Gastroesophageal sphincter (tissue), 4 donors: ENCODE measurements around the gene GLI2. TPM values are rescaled to one million over a fixed set of nuclear protein-coding genes. Genes with fewer than 3 reads are reported as not detected.
A peak's percentile ranks its signal among the peaks of the same experiment; 100 is the strongest.

Experiments used
- ATAC-seq: fragments of 150-250 bp; one replicate; pipeline ENCODE4 v1.9.1; 2016; ENCODE audit warnings: mild to moderate bottlenecking, moderate library complexity
- H3K27ac ChIP-seq, 4 donors: fragments of 200-600 bp; sonication (generic) in 3 of 4; 1 replicate in 3 of 4; 2 replicates in 1 of 4; pipeline ENCODE4 v1.5.1; 2016 to 2019
- H3K27me3 ChIP-seq: fragments of 200-600 bp; sonication (generic); one replicate; pipeline ENCODE4 v1.5.1; 2019
- H3K36me3 ChIP-seq, 2 donors: fragments of 200-600 bp; sonication (generic); one replicate each; pipeline ENCODE4 v1.5.1; 2019; ENCODE audit warnings: control low read depth in 1 of 2
- H3K4me1 ChIP-seq, 3 donors: fragments of 200-600 bp; sonication (generic); 1 replicate in 2 of 3; 2 replicates in 1 of 3; pipeline ENCODE4 v1.5.1; 2016 to 2019; ENCODE audit warnings: control low read depth in 2 of 3
- H3K4me3 ChIP-seq, 2 donors: fragments of 200-600 bp; sonication (generic); one replicate each; pipeline ENCODE4 v1.5.1; 2019; ENCODE audit warnings: mild to moderate bottlenecking in 1 of 2, moderate library complexity in 1 of 2
- H3K9me3 ChIP-seq, 3 donors: fragments of 200-600 bp; sonication (generic); one replicate each; pipeline ENCODE4 v1.5.1; 2017 to 2019; ENCODE audit warnings: control low read depth in 2 of 3
- CTCF ChIP-seq, 4 experiments: fragments of 200-600 bp in 2 of 4; fragments of 450-650 bp in 2 of 4; sonication (generic) in 1 of 4; IDR thresholded peaks; one replicate each; pipeline ENCODE4 v1.5.1; 2017 to 2019; ENCODE audit warnings: antibody characterized with exemption in 4 of 4, mild to moderate bottlenecking in 2 of 4, moderate library complexity in 2 of 4
- EP300 ChIP-seq: sonication (generic); formaldehyde crosslinking; IDR thresholded peaks from one replicate; pipeline ENCODE4 v1.6.1; 2017; ENCODE audit warnings: antibody characterized with exemption, mild to moderate bottlenecking
- POLR2A ChIP-seq, 2 donors: fragments of 450-650 bp; IDR thresholded peaks; one replicate each; pipeline ENCODE4 v1.6.1; 2017; ENCODE audit warnings: antibody characterized with exemption in 2 of 2, mild to moderate bottlenecking in 2 of 2, moderate library complexity in 1 of 2
- POLR2AphosphoS5 ChIP-seq: sonication (generic); formaldehyde crosslinking; IDR thresholded peaks from one replicate; pipeline ENCODE4 v1.6.1; 2017; ENCODE audit warnings: antibody characterized with exemption
- WGBS, 2 donors: methylation state at CpG; one replicate each; pipeline ENCODE4 v1.1.5; 2018; ENCODE audit warnings: low coverage in 1 of 2; 5-methylcytosine and 5-hydroxymethylcytosine counted together
- total RNA-seq, 4 donors: library from RNA; depleted of rRNA; stranded (reverse); fragments of >200 nt; gene quantifications; one replicate each; pipeline ENCODE4 v1.1.0, GENCODE V29; 2016

The GLI2 gene
- total RNA-seq, 4 donors from 2014 or later: 6.3 to 22.3 (median 11.0) TPM

GRCh38 chr2:120729406-120730399 lies 6.0 kb upstream of the GLI2 start:
- Histone ChIP-seq H3K9me3 (peaks cover 0 to 7% (median 0%) of the 10 kb centered on the region in 3 donors), H3K4me3 (no peak overlapping the region), H3K27ac (no peak overlapping the region), H3K4me1 (peaks cover 2 to 26% (median 6%) of the 10 kb centered on the region in 3 donors), H3K36me3 (no peaks in the 10 kb centered on the region), H3K27me3 (peaks cover 1% of the 10 kb centered on the region)
- TF ChIP-seq POLR2A (IDR thresholded peaks at IDR 0.05) (no peak), EP300 (no peak), POLR2AphosphoS5 (no peak)
- WGBS, 2 donors: 41 to 55% methylated on average over 7 to 8 of the region's 8 CpGs
- ATAC-seq: peak; percentile 72

GRCh38 chr2:120731175-120731574 lies 4.5 kb upstream of the GLI2 start:
- ATAC-seq: no peak
- Histone ChIP-seq H3K4me3 (no peak overlapping the region), H3K4me1 (peaks cover 2 to 41% (median 11%) of the 10 kb centered on the region in 3 donors), H3K36me3 (no peaks in the 10 kb centered on the region), H3K9me3 (peaks cover 0 to 1% (median 0%) of the 10 kb centered on the region in 3 donors), H3K27me3 (peaks cover 7% of the 10 kb centered on the region), H3K27ac (no peak overlapping the region)
- 91% methylated on average over 5 of the region's 5 CpGs; no CpG with 5 or more reads in 1 of the 2 donors for WGBS, 2 donors
- TF ChIP-seq CTCF (IDR thresholded peaks at IDR 0.05) (no peak), EP300 (no peak), POLR2A (IDR thresholded peaks at IDR 0.05) (no peak), POLR2AphosphoS5 (no peak)

GRCh38 chr2:120732506-120733237 lies 3.0 kb upstream of the GLI2 start:
- Histone ChIP-seq H3K27ac (peak overlapping the region; percentile 49 to 95 (median 94)), H3K27me3 (peaks cover 14% of the 10 kb centered on the region), H3K4me1 (peaks cover 2 to 53% (median 12%) of the 10 kb centered on the region in 3 donors), H3K4me3 (no peak overlapping the region), H3K36me3 (no peaks in the 10 kb centered on the region), H3K9me3 (no peaks in the 10 kb centered on the region)
- WGBS, 2 donors: 43 to 88% methylated on average over 2 to 8 of the region's 14 CpGs
- no peak for ATAC-seq
- TF ChIP-seq CTCF (IDR thresholded peaks at IDR 0.05) (no peak), POLR2A (IDR thresholded peaks at IDR 0.05) (no peak), POLR2AphosphoS5 (no peak), EP300 (no peak)

GRCh38 chr2:120733238-120733932 lies 2.3 kb upstream of the GLI2 start:
- Histone ChIP-seq H3K36me3 (no peaks in the 10 kb centered on the region), H3K27ac (peak overlapping the region; percentile 49 to 95 (median 94)), H3K4me1 (peaks cover 2 to 61% (median 15%) of the 10 kb centered on the region in 3 donors), H3K9me3 (no peaks in the 10 kb centered on the region), H3K4me3 (no peak overlapping the region), H3K27me3 (peaks cover 14% of the 10 kb centered on the region)
- TF ChIP-seq EP300 (no peak), POLR2AphosphoS5 (no peak), POLR2A (IDR thresholded peaks at IDR 0.05) (no peak), CTCF (IDR thresholded peaks at IDR 0.05) (no peak)
- 41 to 45% methylated on average over 2 to 10 of the region's 10 CpGs for whole genome bisulfite sequencing, 2 donors
- ATAC-seq: no peak
